H1 (cell line): ENCODE measurements around the gene RBM38. TPM values are rescaled to one million over a fixed set of nuclear protein-coding genes. Genes with fewer than 3 reads are reported as not detected.
A peak's percentile ranks its signal among the peaks of the same experiment; 100 is the strongest.

Source experiments
- CTCF ChIA-PET: fragments of 300-600 bp; sonication (Branson Sonifier 250); formaldehyde crosslinking; loops from one replicate; lab custom pipeline; 2021; ENCODE audit not compliant: partially characterized antibody; lab: Charles Lee
- POLR2A ChIA-PET: fragments of 300-600 bp; sonication (Branson Sonifier 250); formaldehyde crosslinking; loops from one replicate; lab custom pipeline; 2021; ENCODE audit warnings: inconsistent platforms; ENCODE audit not compliant: partially characterized antibody; lab: Charles Lee
- DNase-seq, 2 experiments: peaks; one replicate each; pipeline versions ENCODE4 v3.0.0 to v3.0.0-alpha.2; 2010 to 2022; ENCODE audit warnings: low spot score in 2 of 2, low read depth in 1 of 2, mixed read lengths in 1 of 2
- FAIRE-seq: peaks from 2 replicates; lab custom pipeline; 2011; peaks lifted over from hg19 to GRCh38; lab: Jason Lieb, UNC
- H2AFZ ChIP-seq: 2 replicates; pipeline ENCODE4 v1.8.1; 2012; ENCODE audit warnings: low read length, inconsistent platforms
- H2AK5ac ChIP-seq: 2 replicates; pipeline ENCODE4 v1.6.1; 2013; ENCODE audit warnings: low read depth, low read length
- H2BK120ac ChIP-seq: replicated peaks from 2 replicates; pipeline ENCODE3; 2013; ENCODE audit warnings: low read depth, low read length, inconsistent platforms
- H2BK12ac ChIP-seq: 2 replicates; pipeline ENCODE4 v1.6.1; 2013; ENCODE audit warnings: low read depth, low read length
- H2BK15ac ChIP-seq: 2 replicates; pipeline ENCODE4 v1.6.1; 2013; ENCODE audit warnings: low read length
- H2BK20ac ChIP-seq: 2 replicates; pipeline ENCODE4 v1.6.1; 2013; ENCODE audit warnings: low read length
- H2BK5ac ChIP-seq: 2 replicates; pipeline ENCODE4 v1.6.1; 2013; ENCODE audit warnings: low read depth, low read length
- H3K14ac ChIP-seq: 2 replicates; pipeline ENCODE4 v1.6.1; 2013; ENCODE audit warnings: inconsistent platforms; ENCODE audit not compliant: insufficient read length
- H3K18ac ChIP-seq: 2 replicates; pipeline ENCODE4 v1.6.1; 2013; ENCODE audit warnings: low read length; ENCODE audit errors: extremely low read depth
- H3K23ac ChIP-seq: 2 replicates; pipeline ENCODE4 v1.6.1; 2013; ENCODE audit warnings: inconsistent platforms; ENCODE audit not compliant: insufficient read length
- H3K23me2 ChIP-seq: 2 replicates; pipeline ENCODE4 v1.6.1; 2013; ENCODE audit warnings: low read depth, low read length
- H3K27ac ChIP-seq: 2 replicates; pipeline ENCODE4 v1.6.1; 2011; ENCODE audit warnings: low read depth, low read length, inconsistent platforms
- H3K27me3 ChIP-seq, 4 experiments: replicated peaks in 1 of 4; 1 replicate in 1 of 4; 2 replicates in 3 of 4; pipeline versions ENCODE4 v1.6.1 to v1.8.1; 2011 to 2013; ENCODE audit warnings: low read length in 3 of 4, mild to moderate bottlenecking in 3 of 4, inconsistent platforms in 2 of 4, mixed read lengths in 2 of 4, moderate library complexity in 1 of 4; ENCODE audit not compliant: control insufficient read depth in 3 of 4, insufficient read depth in 3 of 4; ENCODE audit errors: extremely low read depth in 1 of 4
- H3K36me3 ChIP-seq, 4 experiments: 2 replicates each; pipeline versions ENCODE4 v1.6.1 to v1.8.1; 2011 to 2013; ENCODE audit warnings: mild to moderate bottlenecking in 4 of 4, low read length in 3 of 4, moderate library complexity in 2 of 4, control low read depth in 1 of 4, inconsistent platforms in 1 of 4; ENCODE audit not compliant: insufficient read depth in 4 of 4, control insufficient read depth in 2 of 4
- H3K4ac ChIP-seq: replicated peaks from 2 replicates; pipeline ENCODE3; 2013; ENCODE audit warnings: low read length, low read depth, mixed read lengths, inconsistent platforms; ENCODE audit not compliant: insufficient read length
- H3K4me1 ChIP-seq, 4 experiments: replicated peaks in 1 of 4; 1 replicate in 1 of 4; 2 replicates in 3 of 4; pipeline versions ENCODE4 v1.6.1 to v1.8.1; 2011 to 2013; ENCODE audit warnings: low read length in 3 of 4, inconsistent platforms in 2 of 4, mixed read lengths in 1 of 4; ENCODE audit not compliant: insufficient read depth in 4 of 4, control insufficient read depth in 3 of 4
- H3K4me2 ChIP-seq, 2 experiments: 2 replicates each; pipeline versions ENCODE4 v1.6.1 to v1.8.1; 2011 to 2013; ENCODE audit warnings: low read depth in 2 of 2, low read length in 2 of 2, control low read depth in 1 of 2, inconsistent platforms in 1 of 2, mild to moderate bottlenecking in 1 of 2; ENCODE audit not compliant: insufficient read depth in 1 of 2
- H3K4me3 ChIP-seq, 4 experiments: fragments of 200-600, 300-600 bp in 1 of 4; sonication (generic), shearing (Covaris generic), sonication (Bioruptor Twin) in 1 of 4; 2 replicates each; pipeline versions ENCODE4 v1.5.1 to v1.8.1; 2011 to 2016; ENCODE audit warnings: low read length in 4 of 4, low read depth in 3 of 4, control low read depth in 2 of 4, inconsistent platforms in 2 of 4, mild to moderate bottlenecking in 2 of 4, mixed read lengths in 1 of 4, moderate library complexity in 1 of 4; ENCODE audit not compliant: insufficient read depth in 2 of 4; ENCODE audit errors: extremely low read depth in 1 of 4
- H3K56ac ChIP-seq: replicated peaks from 2 replicates; pipeline ENCODE3; 2013; ENCODE audit warnings: low read depth, mild to moderate bottlenecking, mixed read lengths, low read length, inconsistent platforms; ENCODE audit not compliant: insufficient read length
- H3K79me1 ChIP-seq: 2 replicates; pipeline ENCODE4 v1.6.1; 2013; ENCODE audit warnings: low read depth, low read length, control low read depth
- H3K79me2 ChIP-seq, 2 experiments: 2 replicates each; pipeline versions ENCODE4 v1.6.1 to v1.8.1; 2012 to 2013; ENCODE audit warnings: low read length in 2 of 2, mild to moderate bottlenecking in 2 of 2, inconsistent platforms in 1 of 2; ENCODE audit not compliant: insufficient read depth in 2 of 2, control insufficient read depth in 1 of 2
- H3K9ac ChIP-seq, 4 experiments: replicated peaks in 1 of 4; 1 replicate in 1 of 4; 2 replicates in 3 of 4; pipeline versions ENCODE4 v1.6.1 to v1.8.1; 2011 to 2013; ENCODE audit warnings: low read depth in 3 of 4, low read length in 3 of 4, control low read depth in 2 of 4, mild to moderate bottlenecking in 2 of 4, moderate library complexity in 2 of 4, inconsistent platforms in 1 of 4; ENCODE audit errors: extremely low read depth in 1 of 4
- H3K9me3 ChIP-seq, 2 experiments: 2 replicates each; pipeline versions ENCODE4 v1.6.1 to v1.8.1; 2012 to 2013; ENCODE audit warnings: mild to moderate bottlenecking in 2 of 2, moderate library complexity in 2 of 2, control low read depth in 1 of 2, inconsistent platforms in 1 of 2, low read depth in 1 of 2, low read length in 1 of 2, mixed read lengths in 1 of 2; ENCODE audit not compliant: insufficient read depth in 2 of 2
- H4K20me1 ChIP-seq, 2 experiments: replicated peaks in 1 of 2; 2 replicates each; pipeline versions ENCODE3 to v1.8.1; 2011 to 2013; ENCODE audit warnings: inconsistent platforms in 2 of 2, low read length in 2 of 2, mild to moderate bottlenecking in 1 of 2; ENCODE audit not compliant: insufficient read depth in 2 of 2, control insufficient read depth in 1 of 2
- H4K5ac ChIP-seq: 2 replicates; pipeline ENCODE4 v1.6.1; 2013; ENCODE audit warnings: low read length, low read depth, mixed read lengths, inconsistent platforms; ENCODE audit not compliant: insufficient read length
- H4K8ac ChIP-seq: 2 replicates; pipeline ENCODE4 v1.8.0; 2013; ENCODE audit warnings: mild to moderate bottlenecking, moderate library complexity, low read length, inconsistent platforms; ENCODE audit not compliant: insufficient read depth; ENCODE audit errors: extremely low read depth
- H4K91ac ChIP-seq: replicated peaks from 2 replicates; pipeline ENCODE3; 2013; ENCODE audit warnings: low read length, mixed read lengths, inconsistent platforms; ENCODE audit not compliant: insufficient read length
- CBX5 ChIP-seq: fragments of 300-800, 300-1000 bp; sonication (generic); IDR thresholded peaks from 2 replicates; pipeline ENCODE4 v1.7.1; 2016; ENCODE audit warnings: antibody characterized with exemption, low read length, low read depth
- CREB1 ChIP-seq: IDR thresholded peaks from 2 replicates; pipeline ENCODE4 v1.6.1; 2012; ENCODE audit warnings: inconsistent platforms
- KDM4A ChIP-seq: IDR thresholded peaks from one replicate; pipeline ENCODE4 v1.7.1; 2012; ENCODE audit warnings: low read depth, mild to moderate bottlenecking, moderate library complexity, low read length, inconsistent platforms; ENCODE audit not compliant: severe bottlenecking
- POU5F1 ChIP-seq: IDR thresholded peaks from 2 replicates; pipeline ENCODE4 v1.6.1; 2011; ENCODE audit warnings: low read depth, mild to moderate bottlenecking, low read length, moderate library complexity
- SIX5 ChIP-seq: IDR thresholded peaks from 2 replicates; pipeline ENCODE4 v1.6.1; 2011; ENCODE audit warnings: mild to moderate bottlenecking, low read depth, low read length
- SP1 ChIP-seq: IDR thresholded peaks from 2 replicates; pipeline ENCODE4 v1.6.1; 2011; ENCODE audit warnings: low read depth, low read length
- SP2 ChIP-seq: IDR thresholded peaks from 2 replicates; pipeline ENCODE4 v1.6.1; 2012; ENCODE audit warnings: mild to moderate bottlenecking, low read length, inconsistent platforms
- TBP ChIP-seq: IDR thresholded peaks from 2 replicates; pipeline ENCODE4 v1.6.1; 2011; ENCODE audit warnings: low read depth, low read length, improper control_type of control experiment
- WGBS, 2 experiments: shearing (Covaris generic) in 1 of 2; methylation state at CpG; one replicate each; pipeline versions ENCODE4 v1.1.6 to v1.1.7; 2013 to 2015; ENCODE audit warnings: low lambda C conversion rate in 2 of 2, mixed read lengths in 2 of 2, inconsistent platforms in 1 of 2, low coverage in 1 of 2, missing lambda C conversion rate in 1 of 2; ENCODE audit not compliant: insufficient replicate concordance in 2 of 2, insufficient coverage in 1 of 2, insufficient read length in 1 of 2; ENCODE audit errors: extremely low coverage in 1 of 2, missing lambda C conversion rate in 1 of 2; 5-methylcytosine and 5-hydroxymethylcytosine counted together
- polyA plus RNA-seq, 7 experiments: library from polyadenylated mRNA; depleted of rRNA in 3 of 7; stranded (reverse) in 5 of 7; unstranded in 2 of 7; fragments of >200 nt in 5 of 7; fragments of 200-250 nt in 2 of 7; gene quantifications; 1 replicate in 5 of 7; 2 replicates in 1 of 7; 4 replicates in 1 of 7; pipeline versions ENCODE4 v1.2.1 to v1.2.3, GENCODE V29; 2011 to 2013; ENCODE audit warnings: missing spikeins in 2 of 7, mixed read lengths in 2 of 7
- total RNA-seq: library from RNA; stranded (reverse); fragmentation: NEBNext Ultra II Directional; extraction: Animal tissue kit (Norgen Biotek cat#: 25700); gene quantifications from 2 replicates; pipeline ENCODE4 v1.2.1, GENCODE V29; 2021

The RBM38 gene
- total and polyA plus RNA-seq, 2 of the 8 experiments (the other 6 are each of a cell fraction or from before 2014, with no cell fraction given): 57.7 to 109 TPM

- no peak for FAIRE-seq
- peaks cover 15 to 48% (median 26%) of the 10 kb centered on the region in 4 experiments; a peak in 7 of 8 replicates for H3K36me3 ChIP-seq
Measured at GRCh38 chr20:57396984-57397692, 5.9 kb downstream of the RBM38 start.

More at GRCh38 chr20:57396984-57397692, 5.9 kb downstream of the RBM38 start:
- H3K18ac ChIP-seq: no peak overlapping the region
- H3K4me2 ChIP-seq: no peak overlapping the region
- H3K56ac ChIP-seq: no peak overlapping the region
- no peaks in the 10 kb centered on the region for H3K27me3 ChIP-seq
- no peak overlapping the region for H3K9ac ChIP-seq
- no peak overlapping the region for H2BK120ac ChIP-seq
- H4K91ac ChIP-seq: no peak overlapping the region
- no peak overlapping the region for H2AFZ ChIP-seq
- CTCF ChIA-PET: interaction anchor here (0.6 to 1.8 kb wide), 4 partner anchors 95 to 130 kb away, joined by 3 to 4 read pairs (median 4); no protein-coding TSS in a partner anchor
- peaks cover 26 to 43% of the 10 kb centered on the region in 2 experiments for H4K20me1 ChIP-seq
- H4K5ac ChIP-seq: no peak overlapping the region
- 0 out of 2 replicates have a peak overlapping the region, but pooled peaks have one; percentile 9 for H2BK12ac ChIP-seq
- H3K79me2 ChIP-seq: peaks cover 5 to 87% of the 10 kb centered on the region in 2 experiments; a peak in 3 of 4 replicates
- no peak overlapping the region for H3K27ac ChIP-seq
- TF ChIP-seq SIX5 (no peak), CREB1 (no peak), KDM4A (no peak), POU5F1 (no peak), SP2 (no peak), SP1 (no peak), CBX5 (no peak), TBP (no peak)
- H2AK5ac ChIP-seq: peak overlapping the region; percentile 13; the same call in 1 of the 2 replicates
- H3K23me2 ChIP-seq: no peaks in the 10 kb centered on the region; the same call in 1 of the 2 replicates
- peaks cover 36% of the 10 kb centered on the region for H3K79me1 ChIP-seq
- no peak overlapping the region for H3K23ac ChIP-seq
- H3K9me3 ChIP-seq: no peaks in the 10 kb centered on the region
- 89% methylated on average over 16 of the region's 16 CpGs; no CpG with 5 or more reads in 1 of the 2 experiments for WGBS, 2 experiments
- no peak overlapping the region for H3K14ac ChIP-seq
- no peak overlapping the region for H2BK20ac ChIP-seq
- H2BK5ac ChIP-seq: peak overlapping the region; percentile 66; the same call in 1 of the 2 replicates
- H3K4ac ChIP-seq: no peak overlapping the region
- no peak overlapping the region for H2BK15ac ChIP-seq
- POLR2A ChIA-PET: no interaction called here
- H4K8ac ChIP-seq: no peak overlapping the region; the same call in 1 of the 2 replicates
- H3K4me1 ChIP-seq: peaks cover 2 to 17% (median 11%) of the 10 kb centered on the region in 4 experiments
- H3K4me3 ChIP-seq: no peak overlapping the region
- DNase-seq: no peak
